ENCODE results near the gene NUMBL. TPM values are rescaled to one million over a fixed set of nuclear protein-coding genes. Genes with fewer than 3 reads are reported as not detected.
A peak's percentile ranks its signal among the peaks of the same experiment; 100 is the strongest.

The NUMBL gene
- total and polyA plus RNA-seq, 9 of the 15 experiments (the other 6 are each of a cell fraction or from before 2014, with no cell fraction given) = 0.39 to 38.6 (median 6.6) TPM

- TF ChIP-seq, protein P1, sequence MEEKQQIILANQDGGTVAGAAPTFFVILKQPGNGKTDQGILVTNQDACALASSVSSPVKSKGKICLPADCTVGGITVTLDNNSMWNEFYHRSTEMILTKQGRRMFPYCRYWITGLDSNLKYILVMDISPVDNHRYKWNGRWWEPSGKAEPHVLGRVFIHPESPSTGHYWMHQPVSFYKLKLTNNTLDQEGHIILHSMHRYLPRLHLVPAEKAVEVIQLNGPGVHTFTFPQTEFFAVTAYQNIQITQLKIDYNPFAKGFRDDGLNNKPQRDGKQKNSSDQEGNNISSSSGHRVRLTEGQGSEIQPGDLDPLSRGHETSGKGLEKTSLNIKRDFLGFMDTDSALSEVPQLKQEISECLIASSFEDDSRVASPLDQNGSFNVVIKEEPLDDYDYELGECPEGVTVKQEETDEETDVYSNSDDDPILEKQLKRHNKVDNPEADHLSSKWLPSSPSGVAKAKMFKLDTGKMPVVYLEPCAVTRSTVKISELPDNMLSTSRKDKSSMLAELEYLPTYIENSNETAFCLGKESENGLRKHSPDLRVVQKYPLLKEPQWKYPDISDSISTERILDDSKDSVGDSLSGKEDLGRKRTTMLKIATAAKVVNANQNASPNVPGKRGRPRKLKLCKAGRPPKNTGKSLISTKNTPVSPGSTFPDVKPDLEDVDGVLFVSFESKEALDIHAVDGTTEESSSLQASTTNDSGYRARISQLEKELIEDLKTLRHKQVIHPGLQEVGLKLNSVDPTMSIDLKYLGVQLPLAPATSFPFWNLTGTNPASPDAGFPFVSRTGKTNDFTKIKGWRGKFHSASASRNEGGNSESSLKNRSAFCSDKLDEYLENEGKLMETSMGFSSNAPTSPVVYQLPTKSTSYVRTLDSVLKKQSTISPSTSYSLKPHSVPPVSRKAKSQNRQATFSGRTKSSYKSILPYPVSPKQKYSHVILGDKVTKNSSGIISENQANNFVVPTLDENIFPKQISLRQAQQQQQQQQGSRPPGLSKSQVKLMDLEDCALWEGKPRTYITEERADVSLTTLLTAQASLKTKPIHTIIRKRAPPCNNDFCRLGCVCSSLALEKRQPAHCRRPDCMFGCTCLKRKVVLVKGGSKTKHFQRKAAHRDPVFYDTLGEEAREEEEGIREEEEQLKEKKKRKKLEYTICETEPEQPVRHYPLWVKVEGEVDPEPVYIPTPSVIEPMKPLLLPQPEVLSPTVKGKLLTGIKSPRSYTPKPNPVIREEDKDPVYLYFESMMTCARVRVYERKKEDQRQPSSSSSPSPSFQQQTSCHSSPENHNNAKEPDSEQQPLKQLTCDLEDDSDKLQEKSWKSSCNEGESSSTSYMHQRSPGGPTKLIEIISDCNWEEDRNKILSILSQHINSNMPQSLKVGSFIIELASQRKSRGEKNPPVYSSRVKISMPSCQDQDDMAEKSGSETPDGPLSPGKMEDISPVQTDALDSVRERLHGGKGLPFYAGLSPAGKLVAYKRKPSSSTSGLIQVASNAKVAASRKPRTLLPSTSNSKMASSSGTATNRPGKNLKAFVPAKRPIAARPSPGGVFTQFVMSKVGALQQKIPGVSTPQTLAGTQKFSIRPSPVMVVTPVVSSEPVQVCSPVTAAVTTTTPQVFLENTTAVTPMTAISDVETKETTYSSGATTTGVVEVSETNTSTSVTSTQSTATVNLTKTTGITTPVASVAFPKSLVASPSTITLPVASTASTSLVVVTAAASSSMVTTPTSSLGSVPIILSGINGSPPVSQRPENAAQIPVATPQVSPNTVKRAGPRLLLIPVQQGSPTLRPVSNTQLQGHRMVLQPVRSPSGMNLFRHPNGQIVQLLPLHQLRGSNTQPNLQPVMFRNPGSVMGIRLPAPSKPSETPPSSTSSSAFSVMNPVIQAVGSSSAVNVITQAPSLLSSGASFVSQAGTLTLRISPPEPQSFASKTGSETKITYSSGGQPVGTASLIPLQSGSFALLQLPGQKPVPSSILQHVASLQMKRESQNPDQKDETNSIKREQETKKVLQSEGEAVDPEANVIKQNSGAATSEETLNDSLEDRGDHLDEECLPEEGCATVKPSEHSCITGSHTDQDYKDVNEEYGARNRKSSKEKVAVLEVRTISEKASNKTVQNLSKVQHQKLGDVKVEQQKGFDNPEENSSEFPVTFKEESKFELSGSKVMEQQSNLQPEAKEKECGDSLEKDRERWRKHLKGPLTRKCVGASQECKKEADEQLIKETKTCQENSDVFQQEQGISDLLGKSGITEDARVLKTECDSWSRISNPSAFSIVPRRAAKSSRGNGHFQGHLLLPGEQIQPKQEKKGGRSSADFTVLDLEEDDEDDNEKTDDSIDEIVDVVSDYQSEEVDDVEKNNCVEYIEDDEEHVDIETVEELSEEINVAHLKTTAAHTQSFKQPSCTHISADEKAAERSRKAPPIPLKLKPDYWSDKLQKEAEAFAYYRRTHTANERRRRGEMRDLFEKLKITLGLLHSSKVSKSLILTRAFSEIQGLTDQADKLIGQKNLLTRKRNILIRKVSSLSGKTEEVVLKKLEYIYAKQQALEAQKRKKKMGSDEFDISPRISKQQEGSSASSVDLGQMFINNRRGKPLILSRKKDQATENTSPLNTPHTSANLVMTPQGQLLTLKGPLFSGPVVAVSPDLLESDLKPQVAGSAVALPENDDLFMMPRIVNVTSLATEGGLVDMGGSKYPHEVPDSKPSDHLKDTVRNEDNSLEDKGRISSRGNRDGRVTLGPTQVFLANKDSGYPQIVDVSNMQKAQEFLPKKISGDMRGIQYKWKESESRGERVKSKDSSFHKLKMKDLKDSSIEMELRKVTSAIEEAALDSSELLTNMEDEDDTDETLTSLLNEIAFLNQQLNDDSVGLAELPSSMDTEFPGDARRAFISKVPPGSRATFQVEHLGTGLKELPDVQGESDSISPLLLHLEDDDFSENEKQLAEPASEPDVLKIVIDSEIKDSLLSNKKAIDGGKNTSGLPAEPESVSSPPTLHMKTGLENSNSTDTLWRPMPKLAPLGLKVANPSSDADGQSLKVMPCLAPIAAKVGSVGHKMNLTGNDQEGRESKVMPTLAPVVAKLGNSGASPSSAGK (IDR thresholded peaks at IDR 0.05) = no peak
- TF ChIP-seq MAFK (IDR thresholded peaks at IDR 0.05; ENCODE audit: low read length) (peak; percentile 19; the same call in 1 of the 2 replicates), ZBTB33 (CRISPR knock-in tag; IDR thresholded peaks at IDR 0.05) (no peak), MTA1 (IDR thresholded peaks at IDR 0.05; ENCODE audit: borderline replicate concordance) (no peak), SLC30A9 (CRISPR knock-in tag; IDR thresholded peaks at IDR 0.05) (no peak), CREM (IDR thresholded peaks at IDR 0.05; ENCODE audit: low read depth) (peak; percentile 79), ZNF551 (CRISPR knock-in tag; IDR thresholded peaks at IDR 0.05) (no peak), NFE2 (IDR thresholded peaks at IDR 0.05; ENCODE audit: low read depth) (peak; percentile 67; the same call in 1 of the 2 replicates), ASH1L (IDR thresholded peaks at IDR 0.05; ENCODE audit: borderline replicate concordance, low read depth, partially characterized antibody) (no peak), BRCA1 (IDR thresholded peaks at IDR 0.05) (no peak), BRCA1 (CRISPR knock-in tag; IDR thresholded peaks at IDR 0.05) (no peak), PHB2 (IDR thresholded peaks at IDR 0.05; ENCODE audit: low read depth) (no peak)
- TF ChIP-seq, protein P2, sequence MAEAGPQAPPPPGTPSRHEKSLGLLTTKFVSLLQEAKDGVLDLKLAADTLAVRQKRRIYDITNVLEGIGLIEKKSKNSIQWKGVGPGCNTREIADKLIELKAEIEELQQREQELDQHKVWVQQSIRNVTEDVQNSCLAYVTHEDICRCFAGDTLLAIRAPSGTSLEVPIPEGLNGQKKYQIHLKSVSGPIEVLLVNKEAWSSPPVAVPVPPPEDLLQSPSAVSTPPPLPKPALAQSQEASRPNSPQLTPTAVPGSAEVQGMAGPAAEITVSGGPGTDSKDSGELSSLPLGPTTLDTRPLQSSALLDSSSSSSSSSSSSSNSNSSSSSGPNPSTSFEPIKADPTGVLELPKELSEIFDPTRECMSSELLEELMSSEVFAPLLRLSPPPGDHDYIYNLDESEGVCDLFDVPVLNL (CRISPR knock-in tag; IDR thresholded peaks at IDR 0.05; ENCODE audit: low read depth) = 0 out of 2 replicates have a peak, but pooled peaks have one; percentile 13
Measured at GRCh38 chr19:40663695-40664692, 26.5 kb downstream of the NUMBL start (continued).

Measured in K562 (cell line).